Erythroblast (primary cell): ENCODE results near the gene CRIP1.

Experiments
- GATA1 ChIP-seq: IDR thresholded peaks from 2 replicates; pipeline ENCODE4 v1.6.1; 2011; ENCODE audit warnings: low read depth, mild to moderate bottlenecking, control low read depth, low read length, moderate library complexity
- POLR2A ChIP-seq: IDR thresholded peaks from 2 replicates; pipeline ENCODE4 v1.6.1; 2011; ENCODE audit warnings: mild to moderate bottlenecking, low read length

DNA sequence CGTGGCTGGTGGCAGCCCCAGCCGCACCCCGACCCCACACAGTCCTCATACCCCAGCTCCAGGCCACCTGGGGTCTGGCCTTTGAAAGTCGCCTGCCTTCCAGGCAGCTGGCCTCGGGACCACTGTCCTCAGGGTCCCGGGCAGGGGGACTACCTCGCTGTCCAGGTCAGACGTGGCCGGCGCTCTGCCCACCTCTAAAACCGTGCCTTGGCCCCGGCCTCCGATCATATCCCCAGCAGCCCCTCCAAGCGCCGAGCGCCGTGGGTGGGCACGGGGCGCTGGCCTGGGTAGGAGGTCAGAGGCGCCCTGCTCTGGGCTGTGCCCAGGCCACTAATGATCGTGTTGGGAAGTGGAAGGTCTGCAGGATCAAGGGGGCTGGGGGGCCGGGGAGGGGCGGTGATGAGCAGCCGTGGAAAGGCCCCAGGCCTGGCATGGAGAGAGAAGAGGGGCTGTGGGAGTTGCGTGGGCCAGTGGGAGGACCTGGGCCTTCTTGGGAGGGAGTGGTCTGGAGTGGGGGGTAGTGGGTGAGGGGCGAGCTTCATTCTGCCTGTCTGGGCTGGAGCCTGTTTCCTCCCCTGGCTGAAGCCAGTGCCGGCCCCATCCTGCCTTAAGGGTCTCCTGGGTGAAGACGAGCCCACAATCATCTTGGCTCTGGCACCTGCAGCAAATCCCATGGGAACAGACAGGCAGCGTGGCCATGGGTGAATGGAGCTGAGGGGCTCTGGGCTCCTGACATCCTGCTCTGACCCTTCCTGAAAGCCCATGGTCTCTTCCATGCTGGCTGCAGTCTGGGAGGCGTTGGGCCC is 44.6 kb downstream of the CRIP1 start:
- TF ChIP-seq POLR2A (no peak), GATA1 (no peak)
